ENCODE data around the gene PARD3B. TPM values are rescaled to one million over a fixed set of nuclear protein-coding genes. Genes with fewer than 3 reads are reported as not detected.

PARD3B gene
- total and polyA plus RNA-seq, 10 of the 15 experiments (the other 5 are each of a cell fraction or from before 2014, with no cell fraction given) = 0.01 to 0.54 (median 0.07) TPM; not detected in 7

DNA sequence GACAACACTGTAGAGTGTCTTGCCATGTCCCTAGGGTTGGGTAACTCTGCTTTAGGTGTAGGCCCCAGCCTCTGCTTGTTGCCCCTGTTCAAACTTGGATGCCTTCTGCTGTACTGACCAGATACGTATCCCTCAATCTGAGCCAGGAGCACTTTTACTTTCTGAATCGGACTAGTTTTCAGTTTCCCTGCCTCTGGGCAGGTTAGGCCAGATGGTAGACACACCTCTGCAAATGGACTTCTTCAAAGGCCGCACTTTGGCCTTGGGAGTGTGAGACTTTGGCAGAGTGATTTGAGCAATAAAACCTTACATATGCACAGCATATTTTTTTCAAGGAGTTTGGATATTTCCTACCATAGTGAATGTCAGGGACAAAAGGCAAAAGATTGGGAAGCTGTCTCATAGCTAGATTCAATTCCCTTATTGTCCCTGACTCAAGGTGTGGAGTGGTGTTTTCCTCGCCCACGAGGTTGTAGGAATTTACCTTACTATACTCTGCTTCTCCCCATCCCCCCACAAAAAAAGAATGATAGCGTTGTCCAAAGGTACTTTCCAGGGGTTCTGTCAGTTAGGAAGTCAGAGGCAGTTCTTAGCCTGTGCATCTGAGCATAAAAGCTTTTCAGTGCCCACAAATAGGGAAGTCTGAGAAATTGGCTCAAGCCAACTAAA lies 15.3 kb upstream of the PARD3B start:
- Histone ChIP-seq H3K4me2 (ENCODE audit: control insufficient read depth, insufficient read depth) (no peak overlapping the region), H3K9me3 (replicated peaks; ENCODE audit: control insufficient read depth, insufficient read depth, low read length) (no peaks in the 10 kb centered on the region), H3K4me3 (no peak overlapping the region), H3K27ac (ENCODE audit: control insufficient read depth, insufficient read depth) (no peak overlapping the region), H2AFZ (ENCODE audit: control insufficient read depth, low read depth, low read length) (no peak overlapping the region), H3K36me3 (ENCODE audit: control insufficient read depth in 2 of 2, insufficient read depth in 2 of 2, low read length in 1 of 2) (no peaks in the 10 kb centered on the region), H4K20me1 (ENCODE audit: control insufficient read depth, insufficient read depth) (no peaks in the 10 kb centered on the region), H3K4me1 (ENCODE audit: control insufficient read depth, insufficient read depth, low read length) (no peaks in the 10 kb centered on the region), H3K27me3 (replicated peaks in 1 of 2; ENCODE audit: control insufficient read depth in 2 of 2, insufficient read depth in 2 of 2, low read length in 1 of 2) (no peaks in the 10 kb centered on the region), H3K9ac (ENCODE audit: control insufficient read depth, insufficient read depth, low read length) (no peak overlapping the region), H3K79me2 (ENCODE audit: control insufficient read depth, insufficient read depth, low read length) (no peaks in the 10 kb centered on the region)
- intact Hi-C loops (cut with micrococcal nuclease; ENCODE audit: unreplicated experiment) (no loop called here), in situ Hi-C loops (cut with MboI) (no loop called here)
- POLR2A ChIA-PET = no interaction called here
- CTCF ChIA-PET = no interaction called here
- DNase-seq (ENCODE audit: low read depth, low spot score) (peak; percentile 8), FAIRE-seq (no peak), ATAC-seq (peak; percentile 49)
- 22% methylated on average over 6 of the region's 6 CpGs for WGBS (ENCODE audit: insufficient coverage, insufficient replicate concordance, low lambda C conversion rate, missing lambda C conversion rate)
- RAD21 ChIA-PET (ENCODE audit: unreplicated experiment) = no interaction called here
- no peak for TF ChIP-seq E2F8 (IDR thresholded peaks at IDR 0.05; ENCODE audit: low read depth, partially characterized antibody)
- peak; percentile 62; the same call in 1 of the 2 replicates for TF ChIP-seq SPI1 (IDR thresholded peaks at IDR 0.05; ENCODE audit: borderline replicate concordance, insufficient read depth, low read depth, low read length)
- TF ChIP-seq, protein P1, sequence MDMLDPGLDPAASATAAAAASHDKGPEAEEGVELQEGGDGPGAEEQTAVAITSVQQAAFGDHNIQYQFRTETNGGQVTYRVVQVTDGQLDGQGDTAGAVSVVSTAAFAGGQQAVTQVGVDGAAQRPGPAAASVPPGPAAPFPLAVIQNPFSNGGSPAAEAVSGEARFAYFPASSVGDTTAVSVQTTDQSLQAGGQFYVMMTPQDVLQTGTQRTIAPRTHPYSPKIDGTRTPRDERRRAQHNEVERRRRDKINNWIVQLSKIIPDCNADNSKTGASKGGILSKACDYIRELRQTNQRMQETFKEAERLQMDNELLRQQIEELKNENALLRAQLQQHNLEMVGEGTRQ (IDR thresholded peaks at IDR 0.05; ENCODE audit: borderline replicate concordance, low read depth, low read length) = no peak
- TF ChIP-seq, protein P2, sequence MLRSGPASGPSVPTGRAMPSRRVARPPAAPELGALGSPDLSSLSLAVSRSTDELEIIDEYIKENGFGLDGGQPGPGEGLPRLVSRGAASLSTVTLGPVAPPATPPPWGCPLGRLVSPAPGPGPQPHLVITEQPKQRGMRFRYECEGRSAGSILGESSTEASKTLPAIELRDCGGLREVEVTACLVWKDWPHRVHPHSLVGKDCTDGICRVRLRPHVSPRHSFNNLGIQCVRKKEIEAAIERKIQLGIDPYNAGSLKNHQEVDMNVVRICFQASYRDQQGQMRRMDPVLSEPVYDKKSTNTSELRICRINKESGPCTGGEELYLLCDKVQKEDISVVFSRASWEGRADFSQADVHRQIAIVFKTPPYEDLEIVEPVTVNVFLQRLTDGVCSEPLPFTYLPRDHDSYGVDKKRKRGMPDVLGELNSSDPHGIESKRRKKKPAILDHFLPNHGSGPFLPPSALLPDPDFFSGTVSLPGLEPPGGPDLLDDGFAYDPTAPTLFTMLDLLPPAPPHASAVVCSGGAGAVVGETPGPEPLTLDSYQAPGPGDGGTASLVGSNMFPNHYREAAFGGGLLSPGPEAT (IDR thresholded peaks at IDR 0.05; ENCODE audit: low read depth) = peak; percentile 45; the same call in 1 of the 2 replicates
- TF ChIP-seq MTA3 (IDR thresholded peaks at IDR 0.05; ENCODE audit: borderline replicate concordance, low read length) = no peak
- peak; percentile 71 for TF ChIP-seq IKZF1 (conservative IDR thresholded peaks at IDR 0.05)
- TF ChIP-seq IKZF2 (IDR thresholded peaks at IDR 0.05) = peak; percentile 25 to 38; a peak in 2 of 4 replicates
- TF ChIP-seq DPF2 (IDR thresholded peaks at IDR 0.05) = peak; percentile 61; the same call in 1 of the 2 replicates
- TF ChIP-seq EED (IDR thresholded peaks at IDR 0.05; ENCODE audit: low read depth) = 0 out of 2 replicates have a peak, but pooled peaks have one; percentile 14
- no TSS peak for BruUV-seq (replicated peaks)
- SMC1A ChIA-PET (ENCODE audit: uncharacterized antibody, unreplicated experiment) = interaction anchor here (0.6 to 1.4 kb wide), 2 partner anchors 27 to 579 kb away, joined by 3 to 5 read pairs; no protein-coding TSS in a partner anchor
